SK-N-SH treated with all-trans-retinoic acid at 6 μM for 48 hours (cell line): Measurements from ENCODE around the gene MSLN.

ENCODE experiments used
- CSDC2 ChIP-seq: fragments of 250-450 bp; sonication (Bioruptor Pico); IDR thresholded peaks from 2 replicates; pipeline ENCODE4 v1.5.0; 2020; ENCODE audit warnings: mild to moderate bottlenecking, moderate library complexity
- RARB ChIP-seq: fragments of 250-450 bp; sonication (Bioruptor Pico); IDR thresholded peaks from 2 replicates; pipeline ENCODE4 v1.8.0; 2021; ENCODE audit warnings: mild to moderate bottlenecking, moderate library complexity
- TCF4 ChIP-seq: fragments of 250-450 bp; sonication (Bioruptor Pico); IDR thresholded peaks from 2 replicates; pipeline ENCODE4 v1.8.0; 2021; ENCODE audit warnings: mild to moderate bottlenecking, moderate library complexity, borderline replicate concordance
- ZFP30 ChIP-seq: fragments of 450-650 bp; formaldehyde crosslinking; IDR thresholded peaks from 2 replicates; pipeline ENCODE4 v1.5.0; 2022; ENCODE audit warnings: mild to moderate bottlenecking, moderate library complexity
- ZNF70 ChIP-seq: fragments of 450-650 bp; formaldehyde crosslinking; IDR thresholded peaks from 2 replicates; pipeline ENCODE4 v1.5.0; 2020; ENCODE audit warnings: mild to moderate bottlenecking, moderate library complexity
- TF ChIP-seq, protein P1 (sequence below): fragments of 250-450 bp; sonication (Bioruptor Pico); IDR thresholded peaks from 2 replicates; pipeline ENCODE4 v1.8.0; 2021; ENCODE audit warnings: low read depth, mild to moderate bottlenecking, moderate library complexity, borderline replicate concordance
- TF ChIP-seq, protein P2 (sequence below): fragments of 250-450 bp; sonication (Bioruptor Pico); IDR thresholded peaks from 2 replicates; pipeline ENCODE4 v1.8.0; 2020; ENCODE audit warnings: mild to moderate bottlenecking, moderate library complexity, borderline replicate concordance

GRCh38 chr16:723695-724094, 36.8 kb upstream of the MSLN start:
- TF ChIP-seq CSDC2 (CRISPR knock-in tag): no peak
- no peak for TF ChIP-seq ZFP30 (CRISPR knock-in tag)
- TF ChIP-seq ZNF70 (CRISPR knock-in tag): no peak
- TF ChIP-seq TCF4 (CRISPR knock-in tag): no peak
- no peak for TF ChIP-seq RARB
- TF ChIP-seq, protein P1, sequence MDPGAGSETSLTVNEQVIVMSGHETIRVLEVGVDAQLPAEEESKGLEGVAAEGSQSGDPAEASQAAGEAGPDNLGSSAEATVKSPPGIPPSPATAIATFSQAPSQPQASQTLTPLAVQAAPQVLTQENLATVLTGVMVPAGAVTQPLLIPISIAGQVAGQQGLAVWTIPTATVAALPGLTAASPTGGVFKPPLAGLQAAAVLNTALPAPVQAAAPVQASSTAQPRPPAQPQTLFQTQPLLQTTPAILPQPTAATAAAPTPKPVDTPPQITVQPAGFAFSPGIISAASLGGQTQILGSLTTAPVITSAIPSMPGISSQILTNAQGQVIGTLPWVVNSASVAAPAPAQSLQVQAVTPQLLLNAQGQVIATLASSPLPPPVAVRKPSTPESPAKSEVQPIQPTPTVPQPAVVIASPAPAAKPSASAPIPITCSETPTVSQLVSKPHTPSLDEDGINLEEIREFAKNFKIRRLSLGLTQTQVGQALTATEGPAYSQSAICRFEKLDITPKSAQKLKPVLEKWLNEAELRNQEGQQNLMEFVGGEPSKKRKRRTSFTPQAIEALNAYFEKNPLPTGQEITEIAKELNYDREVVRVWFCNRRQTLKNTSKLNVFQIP (CRISPR knock-in tag): no peak
- TF ChIP-seq, protein P2, sequence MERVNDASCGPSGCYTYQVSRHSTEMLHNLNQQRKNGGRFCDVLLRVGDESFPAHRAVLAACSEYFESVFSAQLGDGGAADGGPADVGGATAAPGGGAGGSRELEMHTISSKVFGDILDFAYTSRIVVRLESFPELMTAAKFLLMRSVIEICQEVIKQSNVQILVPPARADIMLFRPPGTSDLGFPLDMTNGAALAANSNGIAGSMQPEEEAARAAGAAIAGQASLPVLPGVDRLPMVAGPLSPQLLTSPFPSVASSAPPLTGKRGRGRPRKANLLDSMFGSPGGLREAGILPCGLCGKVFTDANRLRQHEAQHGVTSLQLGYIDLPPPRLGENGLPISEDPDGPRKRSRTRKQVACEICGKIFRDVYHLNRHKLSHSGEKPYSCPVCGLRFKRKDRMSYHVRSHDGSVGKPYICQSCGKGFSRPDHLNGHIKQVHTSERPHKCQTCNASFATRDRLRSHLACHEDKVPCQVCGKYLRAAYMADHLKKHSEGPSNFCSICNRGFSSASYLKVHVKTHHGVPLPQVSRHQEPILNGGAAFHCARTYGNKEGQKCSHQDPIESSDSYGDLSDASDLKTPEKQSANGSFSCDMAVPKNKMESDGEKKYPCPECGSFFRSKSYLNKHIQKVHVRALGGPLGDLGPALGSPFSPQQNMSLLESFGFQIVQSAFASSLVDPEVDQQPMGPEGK (CRISPR knock-in tag): no peak
